GM10847 (cell line): ENCODE results near the gene LETM1.

ENCODE experiments used
- POLR2A ChIP-seq: IDR thresholded peaks from 2 replicates; pipeline ENCODE4 v1.6.1; 2011; ENCODE audit not compliant: insufficient read length; ENCODE audit errors: extremely low read depth

The LETM1 gene

DNA sequence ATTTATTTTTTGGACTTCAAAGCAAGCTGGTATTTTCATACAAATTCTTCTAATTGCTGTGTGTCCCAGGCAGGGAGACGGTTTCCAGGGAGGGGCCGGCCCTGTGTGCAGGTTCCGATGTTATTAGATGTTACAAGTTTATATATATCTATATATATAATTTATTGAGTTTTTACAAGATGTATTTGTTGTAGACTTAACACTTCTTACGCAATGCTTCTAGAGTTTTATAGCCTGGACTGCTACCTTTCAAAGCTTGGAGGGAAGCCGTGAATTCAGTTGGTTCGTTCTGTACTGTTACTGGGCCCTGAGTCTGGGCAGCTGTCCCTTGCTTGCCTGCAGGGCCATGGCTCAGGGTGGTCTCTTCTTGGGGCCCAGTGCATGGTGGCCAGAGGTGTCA is 47.6 kb downstream of the LETM1 start:
- TF ChIP-seq POLR2A, result no peak

- no peak for TF ChIP-seq POLR2A
Observed at GRCh38 chr4:1807332-1807777, 48.6 kb downstream of the LETM1 start.

DNA sequence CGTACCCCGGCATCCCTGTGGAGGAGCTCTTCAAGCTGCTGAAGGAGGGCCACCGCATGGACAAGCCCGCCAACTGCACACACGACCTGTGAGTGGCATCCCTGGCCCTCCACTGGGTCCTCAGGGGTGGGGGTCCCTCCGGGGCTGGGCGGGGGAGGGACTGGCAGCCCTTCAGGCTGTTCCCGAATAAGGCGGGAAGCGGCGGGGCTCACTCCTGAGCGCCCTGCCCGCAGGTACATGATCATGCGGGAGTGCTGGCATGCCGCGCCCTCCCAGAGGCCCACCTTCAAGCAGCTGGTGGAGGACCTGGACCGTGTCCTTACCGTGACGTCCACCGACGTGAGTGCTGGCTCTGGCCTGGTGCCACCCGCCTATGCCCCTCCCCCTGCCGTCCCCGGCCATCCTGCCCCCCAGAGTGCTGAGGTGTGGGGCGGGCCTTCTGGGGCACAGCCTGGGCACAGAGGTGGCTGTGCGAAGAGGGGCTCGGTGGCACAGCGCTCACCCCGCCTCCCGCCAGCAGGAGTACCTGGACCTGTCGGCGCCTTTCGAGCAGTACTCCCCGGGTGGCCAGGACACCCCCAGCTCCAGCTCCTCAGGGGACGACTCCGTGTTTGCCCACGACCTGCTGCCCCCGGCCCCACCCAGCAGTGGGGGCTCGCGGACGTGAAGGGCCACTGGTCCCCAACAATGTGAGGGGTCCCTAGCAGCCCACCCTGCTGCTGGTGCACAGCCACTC is 49.2 kb downstream of the LETM1 start:
- no peak for TF ChIP-seq POLR2A

GRCh38 chr4:1806223-1806564 is 49.8 kb downstream of the LETM1 start:
- no peak for TF ChIP-seq POLR2A

DNA sequence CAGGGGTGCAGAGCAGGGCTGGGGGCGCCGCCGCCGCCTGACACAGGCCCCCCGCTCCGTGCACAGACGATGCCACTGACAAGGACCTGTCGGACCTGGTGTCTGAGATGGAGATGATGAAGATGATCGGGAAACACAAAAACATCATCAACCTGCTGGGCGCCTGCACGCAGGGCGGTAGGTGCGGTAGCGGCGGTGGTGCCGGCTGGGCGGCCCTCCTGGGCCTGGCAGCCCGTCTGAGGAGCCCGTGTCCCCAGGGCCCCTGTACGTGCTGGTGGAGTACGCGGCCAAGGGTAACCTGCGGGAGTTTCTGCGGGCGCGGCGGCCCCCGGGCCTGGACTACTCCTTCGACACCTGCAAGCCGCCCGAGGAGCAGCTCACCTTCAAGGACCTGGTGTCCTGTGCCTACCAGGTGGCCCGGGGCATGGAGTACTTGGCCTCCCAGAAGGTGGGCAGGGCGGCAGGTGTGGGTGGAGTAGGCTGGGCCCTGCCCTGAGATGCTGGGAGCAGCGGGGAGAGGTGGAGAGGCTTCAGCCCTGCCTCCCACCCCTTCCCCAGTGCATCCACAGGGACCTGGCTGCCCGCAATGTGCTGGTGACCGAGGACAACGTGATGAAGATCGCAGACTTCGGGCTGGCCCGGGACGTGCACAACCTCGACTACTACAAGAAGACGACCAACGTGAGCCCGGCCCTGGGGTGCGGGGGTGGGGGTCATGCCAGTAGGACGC is 50.3 kb downstream of the LETM1 start:
- no peak for TF ChIP-seq POLR2A

DNA sequence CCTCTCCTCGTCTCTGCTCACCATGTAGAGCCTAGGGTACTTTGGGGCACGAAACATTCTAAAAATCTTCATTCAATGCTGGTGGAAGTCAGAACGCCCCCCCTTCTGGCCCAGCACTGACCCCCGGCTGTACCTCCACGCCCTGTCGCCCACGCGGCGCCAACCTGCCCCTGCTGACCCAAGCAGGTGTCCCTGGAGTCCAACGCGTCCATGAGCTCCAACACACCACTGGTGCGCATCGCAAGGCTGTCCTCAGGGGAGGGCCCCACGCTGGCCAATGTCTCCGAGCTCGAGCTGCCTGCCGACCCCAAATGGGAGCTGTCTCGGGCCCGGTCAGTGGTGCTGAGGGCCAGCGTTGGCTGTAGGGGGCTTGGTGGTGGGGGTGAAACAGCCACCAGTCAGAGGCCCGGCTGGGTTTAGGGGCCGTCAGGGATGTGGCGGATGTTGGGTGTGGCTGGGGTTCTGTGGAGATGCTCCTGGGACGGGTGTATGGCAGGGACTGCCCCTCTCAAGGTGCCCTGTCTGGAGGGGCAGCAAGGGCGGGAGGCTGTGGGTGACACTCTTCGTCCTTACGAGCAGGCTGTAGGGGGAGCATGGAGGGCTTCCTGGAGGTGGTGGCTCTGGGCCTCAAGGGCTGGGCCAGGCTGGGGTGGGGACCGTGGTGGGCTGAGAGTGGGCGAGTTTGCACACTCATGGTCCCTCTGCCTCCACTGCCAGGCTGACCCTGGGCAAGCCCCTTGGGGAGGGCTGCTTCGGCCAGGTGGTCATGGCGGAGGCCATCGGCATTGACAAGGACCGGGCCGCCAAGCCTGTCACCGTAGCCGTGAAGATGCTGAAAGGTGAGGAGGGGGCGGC is 51.1 kb downstream of the LETM1 start:
- no peak for TF ChIP-seq POLR2A

DNA sequence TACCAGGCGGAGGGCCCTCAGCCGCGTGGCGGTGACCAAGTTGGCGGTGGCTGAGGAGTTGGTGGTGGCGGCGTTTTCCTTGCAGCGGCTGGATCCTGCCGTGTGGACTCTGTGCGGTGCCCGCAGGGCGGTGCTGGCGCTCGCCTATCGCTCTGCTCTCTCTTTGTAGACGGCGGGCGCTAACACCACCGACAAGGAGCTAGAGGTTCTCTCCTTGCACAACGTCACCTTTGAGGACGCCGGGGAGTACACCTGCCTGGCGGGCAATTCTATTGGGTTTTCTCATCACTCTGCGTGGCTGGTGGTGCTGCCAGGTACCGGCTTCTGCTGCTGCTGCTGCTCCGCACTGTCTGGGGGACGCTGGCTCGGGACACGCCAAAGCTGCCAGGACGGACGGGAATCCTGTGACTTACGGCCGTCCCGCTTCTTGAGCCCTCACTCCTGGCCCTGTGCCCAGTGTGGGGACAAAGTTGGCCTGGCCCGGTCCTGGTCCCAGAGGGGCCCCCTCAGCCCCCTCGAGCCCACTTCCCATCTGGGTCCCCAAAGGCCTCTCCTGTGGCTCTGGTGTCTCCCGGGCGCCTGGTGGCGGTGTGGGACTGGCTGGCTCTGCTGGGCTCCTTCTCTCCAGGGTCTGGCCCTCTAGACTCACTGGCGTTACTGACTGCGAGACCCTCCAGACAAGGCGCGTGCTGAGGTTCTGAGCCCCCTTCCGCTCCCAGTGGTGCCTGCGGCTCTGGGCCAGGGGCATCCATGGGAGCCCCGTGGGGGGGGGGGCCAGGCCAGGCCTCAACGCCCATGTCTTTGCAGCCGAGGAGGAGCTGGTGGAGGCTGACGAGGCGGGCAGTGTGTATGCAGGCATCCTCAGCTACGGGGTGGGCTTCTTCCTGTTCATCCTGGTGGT is 52.2 kb downstream of the LETM1 start:
- TF ChIP-seq POLR2A, result no peak

DNA sequence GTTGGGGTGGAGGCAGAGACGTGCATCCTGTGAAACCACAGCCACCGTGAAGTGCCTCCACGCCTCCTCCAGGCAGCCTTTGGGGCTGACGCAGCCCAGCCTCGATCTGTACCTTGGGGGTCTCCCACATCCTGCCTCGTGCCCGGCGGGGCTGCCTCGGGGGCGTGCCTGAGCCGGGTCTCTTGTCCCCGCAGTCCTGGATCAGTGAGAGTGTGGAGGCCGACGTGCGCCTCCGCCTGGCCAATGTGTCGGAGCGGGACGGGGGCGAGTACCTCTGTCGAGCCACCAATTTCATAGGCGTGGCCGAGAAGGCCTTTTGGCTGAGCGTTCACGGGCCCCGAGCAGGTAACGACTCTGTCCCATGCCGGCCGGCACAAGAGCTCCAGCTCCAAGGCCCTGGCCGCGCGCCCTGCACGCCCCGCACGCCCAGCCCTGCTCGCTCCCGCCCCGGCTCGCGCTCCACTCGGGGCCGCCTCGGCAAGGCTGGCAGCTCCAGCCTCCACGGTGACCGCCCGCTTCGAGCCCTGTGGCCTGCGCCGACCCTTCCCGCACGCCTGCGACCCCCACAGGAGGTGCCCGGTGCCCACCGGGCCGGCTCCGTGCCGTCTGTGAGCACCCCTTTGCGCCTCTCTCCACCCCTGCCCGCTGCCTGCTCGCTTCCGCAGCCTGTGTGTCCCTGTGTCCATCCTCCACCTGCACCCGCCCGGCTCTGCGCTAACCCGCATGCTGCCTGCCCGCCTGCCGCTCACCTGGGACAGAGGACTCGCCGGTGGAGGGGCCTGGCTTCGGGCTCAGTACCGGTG is 53.0 kb downstream of the LETM1 start:
- TF ChIP-seq POLR2A, result no peak

GRCh38 chr4:1802151-1802715 is 53.7 kb downstream of the LETM1 start:
- TF ChIP-seq POLR2A, result no peak

DNA sequence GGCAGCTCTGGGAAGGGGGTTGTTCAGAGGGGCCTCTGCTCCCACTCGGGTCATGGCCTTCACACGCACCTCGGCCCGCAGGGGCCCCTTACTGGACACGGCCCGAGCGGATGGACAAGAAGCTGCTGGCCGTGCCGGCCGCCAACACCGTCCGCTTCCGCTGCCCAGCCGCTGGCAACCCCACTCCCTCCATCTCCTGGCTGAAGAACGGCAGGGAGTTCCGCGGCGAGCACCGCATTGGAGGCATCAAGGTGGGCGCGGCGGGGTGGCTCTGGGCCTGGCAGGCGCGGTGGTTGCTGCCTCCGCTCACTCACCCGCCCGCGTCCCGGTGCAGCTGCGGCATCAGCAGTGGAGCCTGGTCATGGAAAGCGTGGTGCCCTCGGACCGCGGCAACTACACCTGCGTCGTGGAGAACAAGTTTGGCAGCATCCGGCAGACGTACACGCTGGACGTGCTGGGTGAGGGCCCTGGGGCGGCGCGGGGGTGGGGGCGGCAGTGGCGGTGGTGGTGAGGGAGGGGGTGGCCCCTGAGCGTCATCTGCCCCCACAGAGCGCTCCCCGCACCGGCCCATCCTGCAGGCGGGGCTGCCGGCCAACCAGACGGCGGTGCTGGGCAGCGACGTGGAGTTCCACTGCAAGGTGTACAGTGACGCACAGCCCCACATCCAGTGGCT is 54.5 kb downstream of the LETM1 start:
- TF ChIP-seq POLR2A, result no peak

- TF ChIP-seq POLR2A, result no peak
Observed at GRCh38 chr4:1800805-1801204, 55.2 kb downstream of the LETM1 start.

GRCh38 chr4:1799387-1800375 is 56.3 kb downstream of the LETM1 start:
- TF ChIP-seq POLR2A, result no peak
